Measurements from ENCODE around the gene MAML2. TPM values are rescaled to one million over a fixed set of nuclear protein-coding genes. Genes with fewer than 3 reads are reported as not detected.

The MAML2 gene
- total RNA-seq, 1 donor from 2014 or later = 3.8 TPM

DNA sequence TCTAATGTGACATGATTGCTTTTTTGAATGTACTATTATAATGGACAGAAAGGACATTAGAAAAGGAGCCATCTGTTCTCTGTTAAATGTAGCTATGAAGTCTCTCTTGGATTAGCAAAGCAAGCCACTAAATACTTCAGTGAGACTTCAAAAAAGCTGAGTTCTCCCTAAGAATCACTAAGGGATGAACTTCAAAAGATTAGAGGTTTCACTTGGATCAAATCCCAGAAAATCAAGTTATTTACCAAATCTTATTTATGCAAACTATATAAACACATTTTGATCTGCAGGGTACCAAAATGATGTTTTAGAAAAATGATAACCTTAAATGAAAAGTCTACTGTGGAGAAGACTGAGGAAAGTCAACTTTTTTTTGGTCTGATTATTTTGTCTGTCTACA, 337.0 kb downstream of the MAML2 start:
- Mint-ChIP-seq H3K27ac (no peak overlapping the region), H3K36me3 (no peaks in the 10 kb centered on the region), H3K4me1 (no peaks in the 10 kb centered on the region), H3K4me3 (no peak overlapping the region), H3K9me3 (no peaks in the 10 kb centered on the region), H3K27me3 (ENCODE audit: insufficient read depth, low read depth) (no peaks in the 10 kb centered on the region)
- Histone ChIP-seq H3K27me3 (no peaks in the 10 kb centered on the region), H2AFZ (replicated peaks) (no peak overlapping the region), H3K9me3 (ENCODE audit: low read depth) (no peaks in the 10 kb centered on the region), H3K36me3 (no peaks in the 10 kb centered on the region), H4K20me1 (ENCODE audit: low read depth) (no peaks in the 10 kb centered on the region), H3K4me3 (no peak overlapping the region), H3K27ac (no peak overlapping the region), H3K79me2 (ENCODE audit: low read depth) (no peaks in the 10 kb centered on the region), H3K9ac (no peak overlapping the region), H3F3A (ENCODE audit: low read depth) (no peaks in the 10 kb centered on the region), H3K4me1 (no peaks in the 10 kb centered on the region), H3K4me2 (no peak overlapping the region)
- DNase-seq (ENCODE audit: low spot score) = no peak
- no peak for TF ChIP-seq EZH2 (IDR thresholded peaks at IDR 0.05)
- TF ChIP-seq EZH2phosphoT487 (IDR thresholded peaks at IDR 0.05) = no peak
- TF ChIP-seq, protein P1, sequence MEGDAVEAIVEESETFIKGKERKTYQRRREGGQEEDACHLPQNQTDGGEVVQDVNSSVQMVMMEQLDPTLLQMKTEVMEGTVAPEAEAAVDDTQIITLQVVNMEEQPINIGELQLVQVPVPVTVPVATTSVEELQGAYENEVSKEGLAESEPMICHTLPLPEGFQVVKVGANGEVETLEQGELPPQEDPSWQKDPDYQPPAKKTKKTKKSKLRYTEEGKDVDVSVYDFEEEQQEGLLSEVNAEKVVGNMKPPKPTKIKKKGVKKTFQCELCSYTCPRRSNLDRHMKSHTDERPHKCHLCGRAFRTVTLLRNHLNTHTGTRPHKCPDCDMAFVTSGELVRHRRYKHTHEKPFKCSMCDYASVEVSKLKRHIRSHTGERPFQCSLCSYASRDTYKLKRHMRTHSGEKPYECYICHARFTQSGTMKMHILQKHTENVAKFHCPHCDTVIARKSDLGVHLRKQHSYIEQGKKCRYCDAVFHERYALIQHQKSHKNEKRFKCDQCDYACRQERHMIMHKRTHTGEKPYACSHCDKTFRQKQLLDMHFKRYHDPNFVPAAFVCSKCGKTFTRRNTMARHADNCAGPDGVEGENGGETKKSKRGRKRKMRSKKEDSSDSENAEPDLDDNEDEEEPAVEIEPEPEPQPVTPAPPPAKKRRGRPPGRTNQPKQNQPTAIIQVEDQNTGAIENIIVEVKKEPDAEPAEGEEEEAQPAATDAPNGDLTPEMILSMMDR (IDR thresholded peaks at IDR 0.05) = no peak

DNA sequence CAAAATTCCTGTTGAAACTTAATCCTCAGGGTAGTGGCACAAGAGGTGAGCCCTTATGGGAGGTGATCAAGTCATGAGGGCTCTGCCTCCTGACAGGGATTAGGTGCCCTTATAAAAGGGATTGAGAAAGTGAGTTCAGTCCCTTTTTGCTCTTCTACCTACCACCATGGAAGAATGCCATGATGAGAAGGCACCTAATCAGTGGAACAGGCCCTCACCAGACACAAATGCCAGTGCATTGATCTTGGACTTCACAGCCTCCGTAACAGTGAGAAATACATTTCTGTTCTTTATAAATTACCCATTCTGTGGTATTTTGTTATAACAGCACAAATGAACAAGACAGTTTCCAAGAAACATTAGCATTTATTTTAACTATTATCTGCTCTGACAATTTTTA, 338.1 kb downstream of the MAML2 start:
- H3K27ac ChIP-seq = no peak overlapping the region
- H3K36me3 ChIP-seq = no peaks in the 10 kb centered on the region
- no peaks in the 10 kb centered on the region for H3F3A ChIP-seq (ENCODE audit: low read depth)
- no peak for DNase-seq (ENCODE audit: low spot score)
- Mint-ChIP-seq H3K27me3 (ENCODE audit: insufficient read depth, low read depth) (no peaks in the 10 kb centered on the region), H3K4me3 (no peak overlapping the region), H3K36me3 (no peaks in the 10 kb centered on the region), H3K9me3 (no peaks in the 10 kb centered on the region), H3K4me1 (peaks cover under 1% of the 10 kb centered on the region), H3K27ac (no peak overlapping the region)
- H3K4me3 ChIP-seq = no peak overlapping the region
- H3K79me2 ChIP-seq (ENCODE audit: low read depth) = no peaks in the 10 kb centered on the region
- H3K4me1 ChIP-seq = peaks cover 1% of the 10 kb centered on the region
- no peak overlapping the region for H3K4me2 ChIP-seq
- no peaks in the 10 kb centered on the region for H3K9me3 ChIP-seq (ENCODE audit: low read depth)
- H3K9ac ChIP-seq = no peak overlapping the region
- H2AFZ ChIP-seq (replicated peaks) = no peak overlapping the region
- H4K20me1 ChIP-seq (ENCODE audit: low read depth) = no peaks in the 10 kb centered on the region
- TF ChIP-seq EZH2phosphoT487 (IDR thresholded peaks at IDR 0.05) (no peak), EZH2 (IDR thresholded peaks at IDR 0.05) (no peak)
- H3K27me3 ChIP-seq = no peaks in the 10 kb centered on the region

DNA sequence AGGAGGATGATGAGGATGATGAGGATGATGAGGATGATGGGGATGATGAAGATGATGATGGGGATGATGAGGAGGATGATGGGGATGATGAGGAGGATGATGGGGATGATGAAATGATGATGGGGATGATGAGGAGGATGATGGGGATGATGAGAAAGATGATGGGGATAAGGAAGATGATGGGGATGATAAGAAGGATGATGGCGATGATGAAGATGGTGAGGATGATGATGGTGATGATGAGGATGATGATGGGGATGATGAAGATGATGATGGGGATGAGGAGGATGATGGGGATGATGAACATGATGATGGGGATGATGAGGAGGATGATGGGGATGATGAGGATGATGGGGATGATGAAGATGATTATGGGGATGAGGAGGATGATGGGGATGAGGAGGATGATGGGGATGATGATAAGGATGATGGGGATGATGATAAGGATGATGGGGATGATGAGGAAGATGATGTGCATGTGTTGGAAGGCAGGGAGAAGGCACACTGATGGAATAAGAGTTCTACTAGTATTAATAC, 340.2 kb downstream of the MAML2 start:
- Histone ChIP-seq H3F3A (ENCODE audit: low read depth) (no peaks in the 10 kb centered on the region), H3K4me3 (no peak overlapping the region), H3K9me3 (ENCODE audit: low read depth) (no peaks in the 10 kb centered on the region), H3K79me2 (ENCODE audit: low read depth) (no peaks in the 10 kb centered on the region), H3K9ac (no peak overlapping the region), H2AFZ (replicated peaks) (no peak overlapping the region), H3K27me3 (no peaks in the 10 kb centered on the region), H3K4me1 (peaks cover 7% of the 10 kb centered on the region), H3K4me2 (no peak overlapping the region), H3K27ac (no peak overlapping the region), H3K36me3 (no peaks in the 10 kb centered on the region), H4K20me1 (ENCODE audit: low read depth) (no peaks in the 10 kb centered on the region)
- TF ChIP-seq EZH2phosphoT487 (IDR thresholded peaks at IDR 0.05) = no peak
- TF ChIP-seq, protein P1 (IDR thresholded peaks at IDR 0.05) = no peak
- no peak for TF ChIP-seq EZH2 (IDR thresholded peaks at IDR 0.05)
- DNase-seq (ENCODE audit: low spot score) = no peak
- H3K27ac Mint-ChIP-seq = no peak overlapping the region
- no peaks in the 10 kb centered on the region for H3K27me3 Mint-ChIP-seq (ENCODE audit: insufficient read depth, low read depth)
- H3K4me3 Mint-ChIP-seq = no peak overlapping the region
- H3K9me3 Mint-ChIP-seq = no peaks in the 10 kb centered on the region
- no peaks in the 10 kb centered on the region for H3K36me3 Mint-ChIP-seq
- H3K4me1 Mint-ChIP-seq = peaks cover 2% of the 10 kb centered on the region

DNA sequence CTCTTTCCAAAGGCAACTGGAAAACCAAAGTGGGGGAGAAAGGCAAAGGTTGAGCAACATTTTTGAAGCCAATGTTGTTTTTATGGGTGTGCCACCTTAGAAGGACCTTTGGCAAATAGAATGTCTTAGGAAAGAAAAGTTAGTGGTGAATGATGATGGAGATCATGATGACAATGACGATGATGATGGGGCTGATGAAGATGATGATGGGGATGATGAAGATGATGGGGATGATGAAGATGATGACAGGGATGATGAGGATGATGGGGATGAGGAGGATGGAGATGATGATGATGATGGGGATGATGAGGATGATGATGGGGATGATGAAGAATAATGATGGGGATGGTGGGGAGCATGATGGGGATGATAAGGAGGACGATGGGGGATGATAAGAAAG, 340.7 kb downstream of the MAML2 start:
- no peaks in the 10 kb centered on the region for H3K36me3 Mint-ChIP-seq
- H3K4me1 Mint-ChIP-seq = peaks cover 2% of the 10 kb centered on the region
- H3K79me2 ChIP-seq (ENCODE audit: low read depth) = no peaks in the 10 kb centered on the region
- no peak overlapping the region for H3K27ac Mint-ChIP-seq
- H2AFZ ChIP-seq (replicated peaks) = no peak overlapping the region
- H4K20me1 ChIP-seq (ENCODE audit: low read depth) = no peaks in the 10 kb centered on the region
- H3K36me3 ChIP-seq = no peaks in the 10 kb centered on the region
- H3K27ac ChIP-seq = no peak overlapping the region
- no peak for DNase-seq (ENCODE audit: low spot score)
- H3K9me3 ChIP-seq (ENCODE audit: low read depth) = no peaks in the 10 kb centered on the region
- H3K9me3 Mint-ChIP-seq = no peaks in the 10 kb centered on the region
- no peak overlapping the region for H3K4me2 ChIP-seq
- peaks cover 7% of the 10 kb centered on the region for H3K4me1 ChIP-seq
- no peaks in the 10 kb centered on the region for H3K27me3 Mint-ChIP-seq (ENCODE audit: insufficient read depth, low read depth)
- H3K9ac ChIP-seq = no peak overlapping the region
- no peaks in the 10 kb centered on the region for H3K27me3 ChIP-seq
- H3F3A ChIP-seq (ENCODE audit: low read depth) = no peaks in the 10 kb centered on the region
- H3K4me3 Mint-ChIP-seq = no peak overlapping the region
- no peak overlapping the region for H3K4me3 ChIP-seq
- TF ChIP-seq EZH2phosphoT487 (IDR thresholded peaks at IDR 0.05) (no peak), EZH2 (IDR thresholded peaks at IDR 0.05) (no peak)
- TF ChIP-seq, protein P1 (IDR thresholded peaks at IDR 0.05) = no peak

Data from neural progenitor cell (in vitro differentiated cells).